Adrenal gland (tissue), 12 donors: ENCODE data around the gene RAB6B. TPM values are rescaled to one million over a fixed set of nuclear protein-coding genes. Genes with fewer than 3 reads are reported as not detected.

Source experiments
- DNase-seq, 7 donors: peaks; one replicate each; pipeline ENCODE4 v3.0.0-alpha.2; 2019 to 2020
- H3K27ac ChIP-seq, 5 donors: fragments of 200-600 bp; sonication (generic) in 4 of 5; 1 replicate in 3 of 5; 2 replicates in 2 of 5; pipeline versions ENCODE4 v1.5.1 to v1.8.0; 2016 to 2020; ENCODE audit warnings: mild to moderate bottlenecking in 1 of 5
- H3K27me3 ChIP-seq: fragments of 200-600 bp; 2 replicates; pipeline ENCODE4 v1.8.0; 2021
- H3K36me3 ChIP-seq, 2 donors: fragments of 200-600 bp; replicated peaks in 1 of 2; 1 replicate in 1 of 2; 2 replicates in 1 of 2; pipeline versions ENCODE4 v1.5.1 to v1.8.0; 2018 to 2022
- H3K4me1 ChIP-seq, 2 donors: fragments of 200-600 bp; replicated peaks in 1 of 2; 1 replicate in 1 of 2; 2 replicates in 1 of 2; pipeline versions ENCODE4 v1.5.1 to v1.8.0; 2018 to 2021
- H3K4me3 ChIP-seq, 4 donors: fragments of 200-600 bp; sonication (generic) in 3 of 4; one replicate each; pipeline ENCODE4 v1.5.1; 2016 to 2018
- H3K9me3 ChIP-seq, 3 donors: fragments of 200-600 bp; sonication (generic) in 1 of 3; replicated peaks in 1 of 3; 1 replicate in 2 of 3; 2 replicates in 1 of 3; pipeline versions ENCODE4 v1.5.1 to v1.8.0; 2016 to 2021
- CTCF ChIP-seq, 6 experiments: fragments of 450-650 bp in 4 of 6; fragments of 200-600 bp in 2 of 6; sonication (generic) in 1 of 6; IDR thresholded peaks; 1 replicate in 5 of 6; 2 replicates in 1 of 6; pipeline versions ENCODE4 v1.5.1 to v1.8.0; 2016 to 2021; ENCODE audit warnings: antibody characterized with exemption in 6 of 6, mild to moderate bottlenecking in 2 of 6, moderate library complexity in 1 of 6
- POLR2A ChIP-seq, 2 donors: fragments of 450-650 bp; IDR thresholded peaks; one replicate each; pipeline ENCODE4 v1.6.1; 2017; ENCODE audit warnings: antibody characterized with exemption in 2 of 2, mild to moderate bottlenecking in 2 of 2, moderate library complexity in 1 of 2
- WGBS, 4 donors: extraction: QIAGEN DNeasy Blood & Tissue Kit in 2 of 4; methylation state at CpG; one replicate each; pipeline versions ENCODE4 v1.1.5 to v1.1.7; 2013 to 2017; 5-methylcytosine and 5-hydroxymethylcytosine counted together
- intact Hi-C, 2 donors: fragments of 100-400 bp; cut with DNase I; formaldehyde crosslinking; loops; one replicate each; pipeline versions ENCODE4 v1.14.1 to v1.15.0; 2022 to 2023
- polyA plus RNA-seq, 3 donors: library from polyadenylated mRNA; stranded (reverse); fragments of 200-250 nt in 2 of 3; fragments of 350-450 nt in 1 of 3; fragmentation: Illumina TruSeq in 1 of 3; extraction: RNeasy Lipid Tissue Mini Kit (QIAGEN cat#74804) in 1 of 3; gene quantifications; one replicate each; pipeline ENCODE4 v1.2.3, GENCODE V29; 2013 to 2014
- total RNA-seq, 9 donors: library from RNA; depleted of rRNA in 4 of 9; stranded (reverse); fragments of >200 nt in 4 of 9; fragments of 120-200 nt in 1 of 9; fragmentation: NEBNext Ultra II Directional in 1 of 9; extraction: Animal tissue kit (Norgen Biotek cat#: 25700) in 1 of 9; gene quantifications; one replicate each; pipeline versions ENCODE4 v1.1.0 to v1.2.4, GENCODE V29; 2013 to 2023
- donor health status: healthy with polysubstance abuse.
- donor health status: Bipolar disorder and iron deficiency.
- donor health status: DM: yes; HTN: yes; CAD: no.
- donor health status: DM: no; HTN: no; CAD: no.
- donor health status: DM: no; HTN: no; CAD: no.
- donor health status: DM: yes; HTN: yes; CAD: no.

Gene RAB6B
- total and polyA plus RNA-seq, 12 donors = 1.4 to 14.5 (median 4.3) TPM

- intact Hi-C loops = no loop called here
- TF ChIP-seq CTCF (IDR thresholded peaks at IDR 0.05) = no peak
- no peak for TF ChIP-seq POLR2A (IDR thresholded peaks at IDR 0.05)
- 73 to 80% (median 78%) methylated on average over 8 of the region's 8 CpGs for WGBS, 4 donors
Measured at GRCh38 chr3:133777807-133778568, 117.7 kb downstream of the RAB6B start.

GRCh38 chr3:133776794-133777438 is 118.8 kb downstream of the RAB6B start:
- Histone ChIP-seq H3K27ac (no peak overlapping the region), H3K4me3 (no peak overlapping the region), H3K4me1 (no peaks in the 10 kb centered on the region), H3K36me3 (no peaks in the 10 kb centered on the region), H3K27me3 (no peaks in the 10 kb centered on the region), H3K9me3 (no peaks in the 10 kb centered on the region)
- WGBS, 4 donors = 89 to 93% (median 92%) methylated on average over 7 of the region's 7 CpGs
- TF ChIP-seq CTCF (IDR thresholded peaks at IDR 0.05) (no peak), POLR2A (IDR thresholded peaks at IDR 0.05) (no peak)
- no peak for DNase-seq
- intact Hi-C loops = no loop called here

More at GRCh38 chr3:133777807-133778568, 117.7 kb downstream of the RAB6B start:
- Histone ChIP-seq H3K9me3 (no peaks in the 10 kb centered on the region), H3K27me3 (no peaks in the 10 kb centered on the region), H3K4me1 (no peaks in the 10 kb centered on the region), H3K4me3 (no peak overlapping the region), H3K27ac (no peak overlapping the region), H3K36me3 (no peaks in the 10 kb centered on the region)
- DNase-seq = no peak

GRCh38 chr3:133775835-133776234 is 119.8 kb downstream of the RAB6B start:
- WGBS, 4 donors = 89 to 92% (median 91%) methylated on average over 5 of the region's 5 CpGs
- Histone ChIP-seq H3K4me3 (no peak overlapping the region), H3K4me1 (no peaks in the 10 kb centered on the region), H3K9me3 (no peaks in the 10 kb centered on the region), H3K27ac (no peak overlapping the region), H3K27me3 (no peaks in the 10 kb centered on the region), H3K36me3 (no peaks in the 10 kb centered on the region)
- no peak for DNase-seq
- TF ChIP-seq POLR2A (IDR thresholded peaks at IDR 0.05) = no peak
- no peak for TF ChIP-seq CTCF (IDR thresholded peaks at IDR 0.05)
- intact Hi-C loops = no loop called here

- intact Hi-C loops = no loop called here
- H3K4me1 ChIP-seq = no peaks in the 10 kb centered on the region
- H3K9me3 ChIP-seq = no peaks in the 10 kb centered on the region
- DNase-seq = no peak
- no peak overlapping the region for H3K4me3 ChIP-seq
- WGBS, 4 donors = 88 to 91% (median 91%) methylated on average over 8 to 9 of the region's 9 CpGs
- no peak overlapping the region for H3K27ac ChIP-seq
- TF ChIP-seq CTCF (IDR thresholded peaks at IDR 0.05) (no peak), POLR2A (IDR thresholded peaks at IDR 0.05) (no peak)
- no peaks in the 10 kb centered on the region for H3K36me3 ChIP-seq
- no peaks in the 10 kb centered on the region for H3K27me3 ChIP-seq
Measured at GRCh38 chr3:133775309-133775708, 120.4 kb downstream of the RAB6B start.

Other genes starting within 250 kb of the RAB6B start
- 10 to 100 TPM in 8 of 9 donors, 1 to 10 TPM in 1; 9.6 to 62.1 (median 13.7) TPM for gene TOPBP1, start 233.9 kb downstream of the RAB6B start, total RNA-seq
- 10 to 100 TPM in 1 of 3 donors, 1 to 10 TPM in 2; 6.7 to 15.7 (median 8.5) TPM for gene TOPBP1, start 233.9 kb downstream of the RAB6B start, polyA plus RNA-seq
- 10 to 100 TPM in 2 of 9 donors, 1 to 10 TPM in 4, under 1 TPM in 2, not detected in 1; under 0.01 to 15.5 (median 2.1) TPM for gene TF, start 149.5 kb downstream of the RAB6B start, total RNA-seq
- 10 to 100 TPM in 1 of 3 donors, 1 to 10 TPM in 2; 1.9 to 12.3 (median 3.5) TPM for gene TF, start 149.5 kb downstream of the RAB6B start, polyA plus RNA-seq
- gene SRPRB, start 90.1 kb downstream of the RAB6B start, total RNA-seq = 100 to 1,000 TPM in 2 of 9 donors, 10 to 100 TPM in 7; 18.8 to 177 (median 62.1) TPM
- 100 to 1,000 TPM in 1 of 3 donors, 10 to 100 TPM in 2; 13.0 to 136 (median 26.7) TPM for gene SRPRB, start 90.1 kb downstream of the RAB6B start, polyA plus RNA-seq
- 100 to 1,000 TPM in 2 of 9 donors, 10 to 100 TPM in 6, 1 to 10 TPM in 1; 2.3 to 141 (median 30.8) TPM for gene SLCO2A1, start 134.0 kb upstream of the RAB6B start, total RNA-seq
- 10 to 100 TPM; 21.0 to 67.8 (median 25.4) TPM for gene SLCO2A1, start 134.0 kb upstream of the RAB6B start, polyA plus RNA-seq